Ramos (cell line): ENCODE measurements around the gene DNAH8.

Source experiments
- in situ Hi-C: fragments of 300-500 bp; cut with MboI; formaldehyde crosslinking; loops from one replicate; pipeline ENCODE4 v1.14.3; 2022; ENCODE audit warnings: low sequenced_read_pairs; ENCODE audit not compliant: unreplicated experiment

Gene DNAH8

DNA sequence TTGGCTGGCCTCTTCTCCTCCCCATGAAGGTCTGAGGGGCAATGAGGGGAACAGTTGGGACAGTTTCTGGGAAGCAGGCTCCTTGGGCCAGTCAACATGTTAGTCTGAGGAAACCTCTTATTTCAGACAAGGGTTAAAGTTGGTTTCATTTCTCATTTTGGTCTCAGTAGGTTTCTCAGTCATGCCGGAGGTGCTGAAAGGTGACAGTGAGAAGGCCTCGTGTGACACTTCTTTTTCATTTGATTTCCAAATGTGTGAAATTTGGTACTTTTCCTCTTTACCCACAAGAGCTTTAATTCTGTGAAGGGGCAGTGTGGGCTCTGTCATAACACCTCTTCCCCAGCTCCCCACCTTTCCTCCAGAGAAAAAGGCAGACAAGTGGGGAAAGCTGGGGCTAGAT, 326.0 kb downstream of the DNAH8 start:
- in situ Hi-C loops: no loop called here

DNA sequence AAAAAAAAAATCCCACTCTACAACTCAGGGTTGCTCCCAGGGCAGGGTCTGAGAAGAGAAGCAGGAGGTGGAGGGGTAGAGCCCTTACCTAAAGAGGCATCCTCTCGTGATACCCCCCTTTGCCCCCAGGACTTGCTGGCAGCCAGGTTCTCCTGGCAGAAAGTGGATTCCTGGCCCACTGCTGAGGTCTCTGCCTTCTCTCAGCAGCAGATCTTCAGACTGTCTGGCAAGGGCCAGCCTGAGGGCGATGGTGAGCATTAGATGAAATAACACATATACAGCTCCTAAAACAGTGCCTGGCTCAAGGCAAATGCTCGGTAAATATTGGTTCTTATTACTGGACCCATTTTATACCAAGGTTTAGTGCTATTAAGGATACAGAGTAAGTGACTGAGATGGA, 328.7 kb downstream of the DNAH8 start:
- in situ Hi-C loops: no loop called here

DNA sequence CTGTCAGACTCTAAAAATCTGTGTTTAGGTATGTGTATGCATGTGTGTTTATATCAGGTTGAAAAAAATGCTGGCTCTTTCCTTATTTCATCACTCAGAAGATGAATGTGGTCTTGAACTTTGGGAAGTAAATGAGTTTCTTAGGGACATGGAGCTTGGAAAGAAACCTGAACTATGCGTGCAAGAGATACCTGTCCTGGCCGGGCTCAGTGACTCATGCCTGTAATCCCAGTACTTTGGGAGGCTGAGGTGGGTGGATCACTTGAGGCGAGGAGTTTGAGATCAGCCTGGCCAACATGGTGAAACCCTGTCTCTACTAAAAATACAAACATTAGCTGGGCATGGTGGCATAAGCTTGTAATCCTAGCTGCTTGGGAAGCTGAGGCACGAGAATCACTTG, 329.1 kb downstream of the DNAH8 start:
- in situ Hi-C loops: no loop called here

DNA sequence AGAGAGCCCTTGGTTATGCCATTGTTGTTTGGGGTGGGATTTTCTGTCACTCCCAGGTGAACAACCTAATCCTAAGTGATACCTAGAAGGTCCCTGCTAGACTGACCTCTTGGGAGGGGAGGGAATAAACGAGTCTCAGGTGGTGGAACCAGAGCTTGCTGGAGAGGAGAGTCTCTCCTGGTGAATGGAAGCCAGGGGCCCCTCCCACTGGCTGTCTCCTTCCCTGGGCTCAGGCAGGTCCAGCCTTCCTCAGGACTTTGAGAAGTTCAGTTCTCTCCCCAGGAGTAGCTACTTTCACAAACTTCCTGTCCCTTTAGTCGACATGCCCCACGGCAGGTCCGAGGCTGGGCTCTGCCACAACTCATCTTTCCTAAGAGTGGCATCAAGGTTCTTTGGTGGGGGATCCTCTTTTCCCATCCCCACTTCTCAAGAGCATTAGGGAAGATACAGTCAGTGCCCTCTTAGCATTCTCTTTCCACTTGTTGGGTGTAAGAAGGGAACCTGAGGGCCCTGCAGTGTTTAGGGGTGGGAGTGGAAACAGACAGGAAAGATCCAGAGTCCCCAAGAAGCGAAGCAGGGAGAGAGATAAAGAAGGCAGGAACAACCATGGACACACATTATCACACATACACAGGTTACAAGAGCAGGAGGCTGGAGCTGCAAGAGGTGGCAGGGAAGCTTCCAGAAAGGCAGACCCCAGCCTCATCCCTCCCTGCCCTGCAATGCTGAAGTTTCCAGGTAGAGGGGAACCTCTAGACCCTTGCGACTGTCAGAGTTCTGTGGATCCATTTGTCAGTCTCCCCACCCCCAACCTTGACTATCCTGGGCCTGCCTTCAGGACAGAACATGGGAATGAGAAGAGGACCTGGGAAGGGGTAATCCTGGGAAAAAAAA, 332.6 kb downstream of the DNAH8 start:
- in situ Hi-C loops: no loop called here

DNA sequence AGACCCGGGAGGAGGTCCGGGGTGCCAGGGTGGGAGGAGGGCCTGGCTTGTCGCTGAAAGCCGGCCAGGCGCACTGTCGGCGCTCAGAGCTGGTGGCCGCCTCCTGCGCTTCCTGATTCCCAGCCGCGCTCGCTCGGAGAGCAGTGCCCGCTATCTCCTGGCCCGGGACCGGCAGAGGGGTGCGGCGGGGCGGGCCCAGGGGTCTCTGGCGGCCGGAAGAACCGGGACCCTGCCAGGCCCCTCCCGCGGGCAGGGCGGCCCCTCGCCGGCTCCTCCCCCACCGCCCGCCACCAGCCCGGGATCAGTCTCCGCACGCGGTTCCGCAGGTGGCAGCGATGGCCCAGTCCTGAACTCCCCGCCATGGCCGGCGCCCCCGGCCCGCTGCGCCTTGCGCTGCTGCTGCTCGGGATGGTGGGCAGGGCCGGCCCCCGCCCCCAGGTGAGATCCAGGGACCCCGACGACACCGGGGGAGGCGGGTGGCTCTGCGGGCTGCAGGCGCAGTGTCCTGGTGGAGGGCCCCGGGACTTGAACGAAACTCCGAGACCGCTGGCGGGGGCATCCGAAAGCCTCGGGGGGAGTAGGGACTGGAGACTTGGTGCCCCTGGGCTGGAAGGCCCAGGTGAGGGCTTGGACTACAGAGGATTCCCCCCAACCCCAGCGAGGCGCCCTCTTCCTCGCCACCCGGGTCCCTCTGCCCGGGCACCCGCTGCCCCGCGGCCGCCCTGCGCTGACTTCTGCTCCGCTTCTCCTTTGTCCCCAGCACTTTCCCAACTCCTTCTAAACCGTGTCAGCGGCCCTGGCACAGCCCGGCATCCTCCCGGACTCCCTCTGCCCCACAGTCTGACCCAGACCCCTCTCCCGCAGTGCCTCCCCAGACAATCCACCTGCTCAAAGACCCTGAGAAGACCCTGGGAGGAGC, 333.6 kb downstream of the DNAH8 start, which contains the start of gene GLP1R:
Gene GLP1R, plus strand, starts transcription at position 301 of the 919 bp plus-strand sequence. Its CDS starts 60 bp downstream, at position 361.
- in situ Hi-C loops: no loop called here

DNA sequence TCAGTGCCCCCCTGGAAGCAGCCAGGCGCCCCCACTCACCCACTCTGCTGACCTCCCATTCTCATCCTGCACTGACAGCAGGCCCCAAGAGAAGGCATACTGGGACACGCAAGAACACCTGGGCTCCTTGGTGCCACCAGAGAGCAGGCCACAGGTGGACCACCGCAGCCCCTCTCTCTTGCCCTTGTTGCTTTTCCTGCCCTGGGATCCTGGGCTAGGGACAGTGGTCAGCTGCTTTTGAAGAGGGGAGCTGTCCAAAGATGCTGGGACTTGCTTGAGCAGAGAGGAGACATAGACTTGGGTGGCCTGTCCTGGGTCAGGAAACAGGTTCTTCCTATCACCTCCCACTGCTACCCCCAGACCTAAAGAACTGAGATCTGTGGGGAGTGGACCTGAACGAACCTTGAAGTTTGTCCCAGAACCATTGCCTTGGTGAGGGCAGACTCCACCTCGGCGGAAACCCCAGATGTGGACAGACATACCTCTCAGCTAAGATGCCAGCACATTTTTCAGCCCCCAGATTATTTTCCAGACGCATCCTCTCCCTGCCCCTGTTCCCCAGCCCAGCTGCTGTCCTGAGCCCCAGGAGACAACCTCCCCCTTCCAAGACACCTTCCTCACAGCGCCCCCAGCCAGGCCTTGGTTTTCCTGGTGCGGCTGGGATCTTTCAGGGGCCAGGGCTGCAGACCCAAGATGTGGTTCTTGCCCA, 334.6 kb downstream of the DNAH8 start:
- in situ Hi-C loops: no loop called here

DNA sequence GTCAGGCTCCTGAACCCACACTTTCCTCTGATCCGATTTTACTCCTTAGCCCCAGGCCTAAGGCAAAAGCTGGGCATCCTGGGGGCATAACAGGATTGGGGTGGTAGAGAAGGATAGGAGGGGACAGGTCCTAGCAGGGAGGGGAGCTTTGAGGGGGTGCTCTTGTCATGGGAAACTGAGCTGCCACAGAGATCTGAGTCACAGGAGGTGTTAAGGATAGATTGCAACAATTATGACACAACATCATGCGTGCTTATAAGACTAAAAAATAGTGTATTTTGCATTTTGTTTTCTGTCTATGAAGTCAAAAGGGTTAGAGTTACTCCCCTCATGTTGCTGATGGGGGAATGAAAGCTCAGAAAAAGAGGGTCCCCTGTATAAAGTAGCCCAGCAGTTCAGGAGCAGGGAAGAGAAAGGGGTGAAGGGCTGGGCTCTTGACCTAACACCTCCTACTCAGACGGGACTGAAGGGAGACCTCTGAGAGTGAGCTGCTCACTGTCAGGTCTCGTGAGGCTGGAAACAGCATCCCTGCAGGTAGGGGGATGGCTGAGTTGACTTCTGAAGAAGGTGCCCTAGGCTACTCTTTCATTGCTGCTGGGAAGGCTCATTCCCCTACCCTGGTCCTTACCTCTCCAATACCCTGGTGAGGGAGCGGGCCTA, 335.5 kb downstream of the DNAH8 start:
- in situ Hi-C loops: no loop called here

DNA sequence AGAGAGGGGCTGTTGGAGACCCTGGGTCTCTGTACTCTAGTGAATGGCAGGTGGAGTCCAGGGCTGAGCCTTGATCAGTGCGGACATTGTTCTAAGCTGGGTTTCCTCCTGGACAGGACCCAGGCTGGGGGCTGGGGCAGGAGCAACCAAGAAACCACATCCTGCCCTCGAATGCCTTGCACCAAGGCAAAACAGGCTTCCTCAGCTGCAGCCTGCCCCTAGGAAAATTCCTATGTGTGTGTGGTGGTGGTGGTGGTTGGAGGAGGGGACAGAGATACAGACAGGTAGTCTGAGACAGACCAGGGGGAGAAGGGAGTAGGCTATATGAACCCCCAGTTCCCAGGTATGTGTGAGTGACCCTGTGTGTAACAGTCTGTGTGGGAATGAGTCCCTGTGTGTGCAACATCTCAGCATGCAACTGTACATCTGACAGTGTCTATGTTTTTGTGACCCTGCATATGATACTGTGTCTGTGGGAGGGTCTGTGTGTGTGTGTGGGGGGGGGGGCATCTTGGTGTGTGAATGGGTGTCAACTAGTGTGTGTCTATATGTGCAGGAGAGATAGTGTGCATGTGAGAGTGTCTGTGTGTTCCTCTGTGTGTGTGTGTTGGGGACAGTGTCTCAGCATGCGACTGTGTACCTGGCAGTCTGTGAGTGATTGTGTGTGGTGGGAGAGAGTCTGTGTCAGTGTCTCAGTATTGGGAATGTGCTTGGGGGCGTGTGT, 336.4 kb downstream of the DNAH8 start:
- in situ Hi-C loops: no loop called here

DNA sequence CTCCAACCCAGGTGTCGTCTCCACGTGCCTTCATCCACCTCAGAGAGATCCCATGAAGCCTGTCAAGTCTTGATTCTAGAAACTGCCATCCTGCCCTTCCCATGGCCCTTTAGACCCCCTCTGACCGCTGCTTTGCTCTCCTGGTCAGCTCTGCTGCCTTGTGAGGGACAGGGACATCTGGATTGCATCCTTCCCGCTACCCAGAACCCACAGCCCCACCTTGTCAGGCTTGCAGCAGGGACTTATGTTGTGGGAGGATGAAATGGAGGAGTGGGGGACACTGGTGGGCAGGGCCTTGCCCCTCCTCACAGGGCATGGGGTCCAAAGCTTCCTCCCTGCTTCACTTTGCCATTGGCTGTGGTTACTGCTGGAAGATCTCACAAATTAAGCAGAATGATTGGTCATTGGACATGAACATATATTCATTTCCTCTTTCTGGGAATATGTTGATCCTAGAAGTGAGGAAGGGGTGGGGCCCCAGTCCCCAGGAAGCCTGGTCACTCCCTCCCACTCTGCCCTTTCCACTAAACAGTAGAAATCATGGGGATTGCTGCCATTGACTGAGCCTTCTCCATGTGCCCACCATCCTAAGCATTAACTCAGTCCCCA, 338.0 kb downstream of the DNAH8 start:
- in situ Hi-C loops: no loop called here

DNA sequence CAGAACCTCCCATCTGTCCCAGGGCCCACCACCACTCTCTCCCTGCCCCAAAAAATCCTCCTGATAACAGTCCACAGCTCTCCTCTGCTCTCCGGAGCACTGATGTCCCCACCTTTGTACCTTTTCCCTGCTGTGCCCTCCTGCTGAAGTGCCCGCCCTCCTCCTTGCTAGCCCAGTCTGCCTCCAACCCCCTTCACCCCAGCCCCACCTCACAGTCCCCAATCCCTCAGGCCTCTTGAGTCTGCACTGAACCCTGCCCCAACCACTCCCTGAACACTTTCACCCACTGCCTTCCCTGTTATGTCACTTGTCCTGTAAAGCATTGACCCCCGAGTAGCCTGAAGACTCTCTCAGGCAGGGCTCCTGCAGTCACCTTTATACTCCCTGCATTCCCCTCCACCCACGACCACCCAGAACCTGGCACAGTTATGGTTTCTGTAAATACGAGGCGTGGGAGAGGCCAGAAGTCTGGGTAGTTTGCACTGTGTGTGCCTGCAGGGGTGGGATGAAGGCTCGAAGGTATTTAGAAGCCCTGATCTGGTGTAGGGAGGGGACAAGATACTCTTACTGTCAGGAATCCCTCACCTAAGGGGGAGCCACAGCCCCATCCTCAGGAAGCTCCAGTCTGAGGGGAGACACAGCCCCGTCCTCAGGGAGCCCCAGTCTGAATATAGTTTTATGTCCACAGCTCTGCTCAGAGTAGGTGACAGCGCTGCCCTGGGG, 338.9 kb downstream of the DNAH8 start:
- in situ Hi-C loops: no loop called here

DNA sequence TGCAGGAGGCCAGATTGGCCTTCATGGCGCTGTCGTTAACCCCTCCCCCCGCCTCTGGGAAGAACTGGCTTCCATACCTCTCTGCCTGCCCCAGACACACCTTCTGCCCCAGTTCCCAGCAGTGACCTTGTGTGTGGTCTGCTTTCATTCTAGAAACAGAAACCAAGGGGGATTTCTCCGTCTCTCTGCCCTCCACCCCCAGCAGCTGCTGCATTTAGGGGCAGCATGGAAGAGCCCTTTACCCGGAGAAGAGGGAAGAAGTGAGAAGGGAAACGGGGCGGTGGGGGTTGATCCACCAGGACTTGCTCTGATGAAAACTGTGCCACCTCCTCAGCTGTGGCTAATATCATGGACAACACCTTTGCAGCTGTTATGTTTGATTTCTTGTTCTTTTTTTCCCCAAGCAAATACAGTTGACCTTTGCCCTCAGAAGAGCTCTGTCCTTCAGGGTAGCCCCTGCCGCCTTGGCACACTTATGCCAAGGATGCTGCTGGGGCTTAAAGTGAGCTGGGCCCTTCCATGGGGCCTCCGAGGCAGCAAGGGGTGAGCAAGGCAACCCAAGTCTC, 339.5 kb downstream of the DNAH8 start:
- in situ Hi-C loops: no loop called here

DNA sequence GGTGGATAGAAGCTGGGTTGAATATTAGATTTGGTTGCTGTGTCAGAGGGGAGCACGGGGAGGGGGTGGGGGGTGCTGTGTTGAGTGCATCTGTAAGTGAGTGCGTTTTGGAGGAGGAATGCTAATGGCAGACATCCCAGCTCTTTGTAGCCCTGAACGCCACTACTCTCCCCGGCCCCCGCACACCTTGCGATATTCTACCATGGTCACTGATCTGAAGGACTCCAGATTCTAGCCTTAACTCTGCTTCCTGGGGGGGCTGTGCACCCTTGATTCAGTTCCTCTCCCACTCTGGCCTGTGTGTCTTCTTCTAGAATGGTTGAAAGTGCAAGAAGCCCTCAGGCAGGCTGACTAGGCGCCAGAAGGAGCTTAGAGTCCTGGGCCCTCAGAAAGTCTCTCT, 340.6 kb downstream of the DNAH8 start:
- in situ Hi-C loops: no loop called here

DNA sequence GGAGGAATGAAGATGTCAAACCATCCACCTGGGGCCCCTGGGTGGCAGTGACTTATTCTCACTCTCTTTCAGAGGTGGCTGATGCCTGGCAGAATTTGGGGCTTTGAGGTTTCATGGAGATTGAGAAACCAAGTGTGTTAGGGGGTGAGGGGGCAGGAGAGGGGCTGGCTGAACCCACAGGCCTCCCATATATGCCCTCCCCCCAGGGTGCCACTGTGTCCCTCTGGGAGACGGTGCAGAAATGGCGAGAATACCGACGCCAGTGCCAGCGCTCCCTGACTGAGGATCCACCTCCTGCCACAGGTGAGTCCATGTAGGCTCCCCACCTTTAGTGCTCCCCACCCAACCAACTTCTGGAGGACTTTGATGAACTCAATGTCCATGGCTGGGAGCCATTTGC, 341.1 kb downstream of the DNAH8 start:
- in situ Hi-C loops: no loop called here

DNA sequence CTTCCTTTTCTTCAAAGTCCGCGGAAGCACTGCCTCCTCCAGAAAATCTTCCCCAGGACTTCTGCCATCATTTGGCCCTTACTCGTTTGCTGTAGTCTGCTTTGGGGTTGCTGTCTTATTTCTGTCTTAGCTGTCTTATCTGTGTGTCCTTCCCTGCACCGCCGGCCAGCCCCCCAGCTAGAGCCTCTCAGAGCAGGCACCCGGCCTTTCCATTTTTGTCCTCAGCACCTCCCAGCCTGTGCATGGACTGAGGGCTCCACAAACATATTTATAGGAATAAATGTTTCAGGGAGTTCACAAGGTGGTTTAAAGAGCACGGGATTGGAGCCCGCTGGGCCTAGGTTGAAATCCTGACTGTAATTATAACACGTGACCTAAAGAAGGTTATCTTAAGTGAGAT, 341.6 kb downstream of the DNAH8 start:
- in situ Hi-C loops: no loop called here

DNA sequence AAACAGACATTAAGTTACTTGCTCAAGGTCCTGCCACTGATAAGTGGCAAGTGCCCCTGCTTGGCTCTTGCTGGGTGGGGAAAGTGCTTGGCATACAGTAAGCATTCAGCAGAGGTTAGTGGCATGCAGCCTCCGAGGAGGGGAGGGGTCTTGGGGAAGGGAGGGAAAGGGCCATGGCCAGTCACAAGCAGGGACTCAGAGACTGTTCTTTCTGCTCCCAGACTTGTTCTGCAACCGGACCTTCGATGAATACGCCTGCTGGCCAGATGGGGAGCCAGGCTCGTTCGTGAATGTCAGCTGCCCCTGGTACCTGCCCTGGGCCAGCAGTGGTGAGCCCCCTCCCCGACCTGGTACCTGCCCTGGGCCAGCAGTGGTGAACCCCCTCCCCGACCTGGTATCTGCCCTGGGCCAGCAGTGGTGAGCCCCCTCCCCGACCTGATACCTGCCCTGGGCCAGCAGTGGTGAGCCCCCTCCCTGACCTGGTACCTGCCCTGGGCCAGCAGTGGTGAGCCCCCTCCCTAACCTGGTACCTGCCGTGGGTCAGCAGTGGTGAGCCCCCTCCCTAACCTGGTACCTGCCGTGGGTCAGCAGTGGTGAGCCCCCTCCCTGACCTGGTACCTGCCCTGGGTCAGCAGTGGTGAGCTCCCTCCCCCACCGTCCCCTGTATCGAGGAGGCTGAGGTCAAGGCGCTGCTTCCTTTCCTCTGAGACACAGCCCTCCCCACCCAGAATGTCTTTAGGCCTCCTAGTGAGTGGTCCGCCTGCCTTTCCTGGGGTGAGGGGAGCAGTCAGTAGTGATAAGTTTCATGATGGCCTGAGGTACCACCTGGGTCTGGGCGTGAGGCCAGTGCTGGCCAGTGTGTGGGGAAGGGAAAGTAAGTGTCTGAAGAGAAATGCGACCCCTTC, 342.4 kb downstream of the DNAH8 start:
- in situ Hi-C loops: no loop called here

DNA sequence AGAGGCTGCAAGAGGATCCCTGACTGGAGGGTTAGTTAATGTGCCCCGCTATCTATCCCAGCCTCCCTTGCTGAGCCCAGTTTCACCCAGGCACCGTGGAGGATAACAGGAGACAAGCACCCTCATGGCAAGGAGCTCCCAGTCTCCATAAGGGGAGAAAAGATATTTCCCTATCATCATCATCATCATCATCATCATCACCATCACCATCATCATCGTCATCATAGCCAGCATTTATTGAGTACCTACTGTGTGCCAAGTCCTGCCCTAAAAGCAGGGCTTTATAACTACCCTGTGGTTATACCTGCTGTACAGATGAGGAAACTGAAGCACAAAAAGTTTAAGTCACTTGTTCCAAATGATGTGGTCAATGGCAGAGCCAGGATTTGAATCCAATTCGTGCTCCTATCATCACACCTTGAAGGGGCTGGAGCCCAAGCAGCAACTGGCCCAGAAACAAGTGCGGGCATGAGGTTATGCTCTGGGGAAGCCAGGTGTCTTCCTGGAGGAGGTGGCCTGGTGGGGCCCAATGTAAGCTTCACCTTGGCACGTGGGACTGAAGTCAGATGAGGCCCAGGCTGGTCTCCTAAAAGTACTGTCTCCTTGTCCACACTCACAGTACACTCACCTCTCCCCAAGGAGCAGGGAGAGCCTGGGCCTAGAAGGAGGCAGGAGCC, 343.5 kb downstream of the DNAH8 start:
- in situ Hi-C loops: no loop called here
